SKM-1 treated with dmso at 0.1 percent for 144 hours (cell line): Measurements from ENCODE around the gene TLCD2.
A peak's percentile ranks its signal among the peaks of the same experiment; 100 is the strongest.
"Not testable (repeated sequence)": the region's sequence is repeated elsewhere in the genome, so short reads cannot be mapped to it uniquely, and the experiment has no call there.

ENCODE experiments used
- DNase-seq: peaks from one replicate; lab custom pipeline; 2025; ENCODE audit not compliant: unreplicated experiment; lab: John Stamatoyannopoulos, UW

The TLCD2 gene

GRCh38 chr17:1709971-1710806, at the start of gene TLCD2:
TSS of gene TLCD2 (minus strand) at chr17:1710377. CDS start at chr17:1710242, 135 bp downstream.
- no peak for DNase-seq

- no peak for DNase-seq
Observed at GRCh38 chr17:1759529-1759928, 49.4 kb upstream of the TLCD2 start.

DNA sequence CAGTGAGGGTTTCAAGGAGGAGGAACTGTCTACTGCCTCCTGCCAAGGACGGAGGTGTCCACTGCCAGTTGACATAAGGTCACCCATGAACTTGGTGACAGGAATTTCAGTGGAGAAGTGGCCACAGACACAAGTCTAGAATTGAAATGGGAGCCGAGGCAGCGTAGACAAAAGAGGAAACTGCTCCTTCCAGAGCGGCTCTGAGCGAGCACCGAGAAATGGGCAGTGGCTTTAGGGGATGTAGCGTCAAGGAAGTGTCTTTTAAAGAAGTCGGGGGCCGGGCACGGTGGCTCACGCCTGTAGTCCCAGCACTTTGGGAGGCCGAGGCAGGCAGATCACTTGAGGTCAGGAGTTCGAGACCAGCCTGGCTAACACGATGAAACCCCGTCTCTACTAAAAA, 48.6 kb upstream of the TLCD2 start:
- peak; percentile 47 for DNase-seq

- DNase-seq = no peak
Observed at GRCh38 chr17:1755827-1756262, 45.7 kb upstream of the TLCD2 start.

DNA sequence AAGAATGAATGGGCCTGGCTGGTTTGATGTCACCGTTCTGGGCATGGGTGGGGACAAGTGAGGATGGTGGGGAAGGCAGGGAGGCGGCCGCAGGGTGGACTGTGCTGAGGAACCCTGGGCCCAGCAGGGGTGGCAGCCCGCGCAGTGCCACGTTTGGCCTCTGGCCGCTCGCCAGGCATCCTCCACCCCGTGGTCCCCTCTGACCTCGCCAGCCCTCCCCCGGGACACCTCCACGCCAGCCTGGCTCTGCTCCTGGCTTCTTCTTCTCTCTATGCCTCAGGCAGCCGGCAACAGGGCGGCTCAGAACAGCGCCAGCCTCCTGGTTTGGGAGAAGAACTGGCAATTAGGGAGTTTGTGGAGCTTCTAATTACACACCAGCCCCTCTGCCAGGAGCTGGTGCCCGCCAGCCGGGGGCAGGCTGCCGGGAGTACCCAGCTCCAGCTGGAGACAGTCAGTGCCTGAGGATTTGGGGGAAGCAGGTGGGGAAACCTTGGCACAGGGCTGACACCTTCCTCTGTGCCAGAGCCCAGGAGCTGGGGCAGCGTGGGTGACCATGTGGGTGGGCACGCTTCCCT, 45.2 kb upstream of the TLCD2 start:
- DNase-seq = no peak

DNA sequence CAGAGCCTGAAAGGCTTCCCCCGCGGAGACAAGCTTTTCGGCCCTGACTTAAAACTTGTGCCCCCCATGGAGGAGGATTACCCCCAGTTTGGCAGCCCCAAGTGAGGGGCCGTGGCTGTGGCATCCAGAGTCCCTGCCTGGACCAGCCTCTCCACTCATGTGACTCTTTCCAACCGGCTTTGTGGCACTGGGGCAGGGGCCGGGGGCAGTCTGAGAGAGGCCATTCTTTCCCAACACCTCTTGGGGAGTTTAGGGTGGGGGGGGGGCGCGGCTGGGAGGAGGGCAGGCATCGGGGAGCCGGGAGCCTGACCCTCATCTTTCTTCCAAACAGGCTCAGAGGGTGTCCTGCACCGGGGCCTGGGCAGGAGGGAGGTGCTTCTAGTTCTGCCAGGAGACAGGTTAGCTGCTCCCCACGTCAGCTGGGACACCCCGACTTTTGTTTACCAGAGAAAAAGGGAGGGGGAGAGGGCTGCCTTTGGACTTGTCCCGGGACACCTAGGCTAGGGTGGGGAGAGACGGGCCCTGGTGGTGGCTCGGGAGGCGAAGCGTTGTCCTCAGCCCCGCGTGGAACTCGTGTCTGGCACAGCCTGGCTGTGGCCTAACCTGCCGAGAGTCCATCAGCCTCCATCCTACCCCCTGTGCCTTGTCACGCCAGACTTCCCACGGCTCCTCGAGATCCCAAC, 44.4 kb upstream of the TLCD2 start:
- no peak for DNase-seq

DNA sequence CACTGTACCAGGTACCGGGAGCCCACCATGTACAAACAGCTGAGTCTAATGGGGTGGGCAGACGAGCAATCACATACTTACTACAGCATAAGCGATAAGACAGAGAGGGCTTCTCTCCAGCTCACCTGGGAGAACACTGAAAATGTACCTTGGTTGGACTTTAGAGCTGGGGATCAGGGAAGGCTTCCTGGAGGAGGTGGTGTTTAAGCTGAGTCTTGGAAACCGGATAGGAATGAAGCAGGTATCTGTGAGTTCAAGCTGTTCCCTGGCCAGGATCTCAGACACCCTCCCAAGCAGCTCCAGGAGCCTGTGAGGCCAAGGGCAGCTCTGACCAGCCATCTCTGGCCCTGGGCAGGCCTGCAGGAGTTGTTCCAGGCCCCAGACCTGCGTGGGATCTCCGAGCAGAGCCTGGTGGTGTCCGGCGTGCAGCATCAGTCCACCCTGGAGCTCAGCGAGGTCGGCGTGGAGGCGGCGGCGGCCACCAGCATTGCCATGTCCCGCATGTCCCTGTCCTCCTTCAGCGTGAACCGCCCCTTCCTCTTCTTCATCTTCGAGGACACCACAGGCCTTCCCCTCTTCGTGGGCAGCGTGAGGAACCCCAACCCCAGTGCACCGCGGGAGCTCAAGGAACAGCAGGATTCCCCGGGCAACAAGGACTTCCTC, 43.7 kb upstream of the TLCD2 start:
- DNase-seq = no peak

- peak; percentile 35 for DNase-seq
Observed at GRCh38 chr17:1752425-1753262, 42.5 kb upstream of the TLCD2 start.

- DNase-seq = no peak
Observed at GRCh38 chr17:1750628-1751027, 40.5 kb upstream of the TLCD2 start.

DNA sequence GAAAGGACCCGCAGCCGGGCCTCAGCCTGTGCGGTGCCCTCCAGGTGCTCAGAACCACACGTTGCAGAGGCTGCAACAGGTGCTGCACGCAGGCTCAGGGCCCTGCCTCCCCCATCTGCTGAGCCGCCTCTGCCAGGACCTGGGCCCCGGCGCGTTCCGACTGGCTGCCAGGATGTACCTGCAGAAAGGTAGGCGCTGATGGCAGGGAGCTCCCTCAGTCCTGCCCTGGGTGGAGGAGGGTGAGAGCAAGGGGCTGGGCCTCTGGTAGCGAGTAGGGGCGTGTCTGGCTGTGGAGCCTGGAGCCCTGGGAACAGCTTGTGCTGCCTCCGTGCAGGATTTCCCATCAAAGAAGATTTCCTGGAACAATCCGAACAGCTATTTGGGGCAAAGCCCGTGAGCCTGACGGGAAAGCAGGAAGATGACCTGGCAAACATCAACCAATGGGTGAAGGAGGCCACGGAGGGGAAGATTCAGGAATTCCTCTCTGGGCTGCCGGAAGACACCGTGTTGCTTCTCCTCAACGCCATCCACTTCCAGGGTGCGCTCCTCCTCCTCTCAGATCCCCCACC, 36.9 kb upstream of the TLCD2 start:
- DNase-seq = no peak

DNA sequence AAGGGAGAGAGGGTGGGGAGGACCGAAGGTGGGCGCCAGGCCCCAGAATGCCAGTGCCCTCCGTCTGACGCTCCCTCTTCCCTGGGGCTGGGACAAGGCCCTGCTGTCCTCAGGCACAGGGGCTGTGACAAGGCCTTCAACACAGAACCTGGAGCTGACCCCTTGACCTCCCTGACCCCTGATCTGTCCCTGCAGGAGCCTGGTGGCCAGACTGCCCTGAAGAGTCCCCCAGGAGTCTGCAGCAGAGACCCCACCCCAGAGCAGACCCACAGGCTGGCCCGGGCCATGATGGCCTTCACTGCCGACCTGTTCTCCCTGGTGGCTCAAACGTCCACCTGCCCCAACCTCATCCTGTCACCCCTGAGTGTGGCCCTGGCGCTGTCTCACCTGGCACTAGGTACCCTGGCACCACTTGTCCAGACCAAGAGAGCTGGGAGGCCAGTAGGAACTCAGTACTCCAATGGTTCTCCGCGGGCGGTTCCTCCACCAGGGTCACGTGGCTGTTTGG, 35.4 kb upstream of the TLCD2 start:
- DNase-seq = no peak

DNA sequence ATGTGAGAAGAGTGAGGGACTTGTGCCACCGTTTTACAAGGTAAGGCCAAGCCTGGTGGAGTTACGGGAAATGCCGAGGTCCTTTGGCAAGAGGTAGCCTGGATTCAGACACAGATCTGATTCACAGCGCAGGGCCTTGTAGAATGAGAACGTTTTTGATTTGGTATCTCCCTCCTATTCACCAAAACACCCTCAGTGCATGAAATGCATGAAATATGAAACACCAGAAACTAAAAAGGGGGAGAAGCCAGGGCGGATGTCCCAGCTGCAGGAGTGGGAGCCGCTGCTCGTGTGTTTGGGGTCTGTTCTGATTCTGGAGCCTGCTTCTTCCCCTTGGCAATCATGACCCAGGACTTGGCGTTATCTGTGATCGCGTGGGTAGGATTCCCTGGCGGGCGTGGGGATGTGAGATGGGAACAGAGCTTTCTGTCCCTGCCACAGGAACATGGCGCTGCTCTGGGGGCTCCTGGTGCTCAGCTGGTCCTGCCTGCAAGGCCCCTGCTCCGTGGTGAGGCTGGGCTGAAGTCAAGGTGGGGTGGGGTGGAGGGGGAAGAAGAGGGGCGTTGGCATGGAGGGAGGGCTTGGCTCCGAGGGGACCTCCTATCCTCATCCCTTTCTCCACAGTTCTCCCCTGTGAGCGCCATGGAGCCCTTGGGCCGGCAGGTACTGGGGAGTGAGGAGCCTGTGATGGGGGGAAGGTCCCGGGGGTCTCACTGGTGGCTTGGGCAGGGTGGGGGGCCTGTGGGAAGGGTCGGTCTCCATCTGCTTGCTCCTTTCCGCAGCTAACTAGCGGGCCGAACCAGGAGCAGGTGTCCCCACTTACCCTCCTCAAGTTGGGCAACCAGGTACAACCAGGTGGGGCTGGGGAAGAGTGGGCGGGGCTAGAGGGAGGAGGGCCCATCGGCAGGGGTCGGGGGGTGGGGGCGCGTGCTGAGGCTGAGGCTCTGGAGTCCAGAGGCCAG, 34.7 kb upstream of the TLCD2 start:
- no peak for DNase-seq

GRCh38 chr17:1743088-1743439, 32.9 kb upstream of the TLCD2 start:
- DNase-seq = no peak

- no peak for DNase-seq
Observed at GRCh38 chr17:1742371-1743087, 32.4 kb upstream of the TLCD2 start, which contains the start of gene SERPINF2. TSS of gene SERPINF2 (plus strand) at chr17:1742871. CDS start at chr17:1744996, 2,125 bp downstream.

DNA sequence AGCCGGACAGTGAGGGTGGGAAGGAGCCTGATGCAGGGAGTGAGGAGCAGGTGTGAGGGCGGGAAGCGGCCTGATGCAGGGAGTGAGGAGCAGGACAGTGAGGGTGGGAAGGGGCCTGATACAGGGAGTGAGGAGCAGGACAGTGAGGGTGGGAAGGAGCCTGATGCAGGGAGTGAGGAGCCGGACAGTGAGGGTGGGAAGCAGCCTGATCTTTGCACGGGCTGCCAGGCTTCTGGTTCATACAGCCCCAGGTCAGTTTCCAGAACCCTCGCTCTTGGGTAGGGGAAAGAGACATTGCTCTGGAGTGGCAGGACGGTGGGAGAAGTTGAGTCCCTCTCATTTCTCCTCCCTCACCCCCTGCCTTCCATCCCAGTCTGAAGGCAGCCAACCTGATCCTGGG, 31.7 kb upstream of the TLCD2 start:
- not testable (repeated sequence) for DNase-seq

DNA sequence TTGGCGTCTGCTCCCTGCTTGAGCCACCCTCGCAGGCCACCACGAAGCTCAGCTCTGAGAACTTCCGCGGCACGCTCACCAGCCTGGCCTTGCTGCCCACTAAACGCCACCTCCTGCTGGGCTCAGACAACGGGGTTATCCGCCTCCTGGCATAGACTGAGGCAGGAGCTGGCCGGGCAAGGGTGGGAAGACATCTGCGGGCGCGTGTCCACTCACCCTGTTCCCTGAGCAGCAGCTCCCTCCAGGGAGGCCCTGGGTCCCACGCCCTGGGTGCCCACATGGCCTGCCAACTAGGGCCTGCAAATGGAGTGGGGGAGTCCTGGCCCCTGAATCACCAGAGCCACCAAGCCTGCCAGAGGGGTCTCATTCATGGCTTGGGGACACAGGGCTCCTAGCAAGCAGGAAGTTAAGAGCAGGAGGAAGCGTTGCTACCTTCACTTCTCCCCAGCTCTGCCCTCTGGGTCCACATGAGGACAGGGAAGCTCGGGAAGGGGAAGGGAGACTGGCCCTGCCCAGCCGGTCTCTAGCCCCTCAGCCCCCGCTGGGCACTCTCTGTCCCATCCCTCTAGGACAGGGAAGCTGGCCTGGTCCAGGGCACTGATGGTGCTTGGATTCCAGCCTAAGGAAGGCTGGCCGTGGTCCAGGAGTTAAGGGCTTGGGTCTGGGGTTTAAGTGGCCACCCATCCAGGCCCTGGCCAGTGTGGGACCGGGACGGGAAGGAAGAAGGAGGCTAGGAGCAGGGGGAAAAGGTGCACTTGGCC, 27.5 kb upstream of the TLCD2 start:
- no peak for DNase-seq
